ENCODE measurements around the gene LRIT1. TPM values are rescaled to one million over a fixed set of nuclear protein-coding genes. Genes with fewer than 3 reads are reported as not detected.

The LRIT1 gene
- total RNA-seq = not detected

GRCh38 chr10:84241185-84241790 is at the start of gene LRIT1:
Gene LRIT1 (minus strand): TSS chr10:84241546. CDS start chr10:84241439, 107 bp downstream.

DNA sequence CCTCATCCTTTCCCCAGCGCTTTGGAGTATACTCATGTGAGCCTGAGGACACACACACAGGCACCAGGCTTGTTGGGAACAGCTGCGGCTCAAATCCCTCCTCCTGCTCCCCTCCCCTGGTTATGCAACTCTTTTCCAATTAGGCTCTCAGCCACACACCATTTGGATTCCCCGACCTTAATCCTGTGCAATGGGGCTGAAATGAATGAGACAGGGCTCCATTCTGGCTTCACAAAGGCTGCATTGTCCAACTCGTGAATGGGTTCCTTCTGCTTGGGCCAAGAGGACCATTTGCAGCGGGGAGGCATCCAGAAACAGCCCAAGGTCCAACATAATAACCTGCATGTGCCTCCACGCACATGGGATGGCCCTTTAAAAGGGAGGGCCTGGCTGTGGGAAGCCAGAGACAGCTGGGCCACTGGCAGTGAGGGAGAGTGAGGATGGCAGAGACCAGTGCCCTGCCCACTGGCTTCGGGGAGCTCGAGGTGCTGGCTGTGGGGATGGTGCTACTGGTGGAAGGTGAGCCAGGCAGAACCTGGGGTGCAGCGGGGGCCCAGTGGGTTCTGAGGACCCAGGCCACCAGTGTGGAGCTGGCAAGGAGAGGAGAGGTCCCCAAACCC is 3.4 kb upstream of the LRIT1 start, which contains the start of gene RGR:
Gene RGR (plus strand): TSS at position 403 of the 620 bp plus-strand sequence. CDS start 38 bp downstream, at position 441.

DNA sequence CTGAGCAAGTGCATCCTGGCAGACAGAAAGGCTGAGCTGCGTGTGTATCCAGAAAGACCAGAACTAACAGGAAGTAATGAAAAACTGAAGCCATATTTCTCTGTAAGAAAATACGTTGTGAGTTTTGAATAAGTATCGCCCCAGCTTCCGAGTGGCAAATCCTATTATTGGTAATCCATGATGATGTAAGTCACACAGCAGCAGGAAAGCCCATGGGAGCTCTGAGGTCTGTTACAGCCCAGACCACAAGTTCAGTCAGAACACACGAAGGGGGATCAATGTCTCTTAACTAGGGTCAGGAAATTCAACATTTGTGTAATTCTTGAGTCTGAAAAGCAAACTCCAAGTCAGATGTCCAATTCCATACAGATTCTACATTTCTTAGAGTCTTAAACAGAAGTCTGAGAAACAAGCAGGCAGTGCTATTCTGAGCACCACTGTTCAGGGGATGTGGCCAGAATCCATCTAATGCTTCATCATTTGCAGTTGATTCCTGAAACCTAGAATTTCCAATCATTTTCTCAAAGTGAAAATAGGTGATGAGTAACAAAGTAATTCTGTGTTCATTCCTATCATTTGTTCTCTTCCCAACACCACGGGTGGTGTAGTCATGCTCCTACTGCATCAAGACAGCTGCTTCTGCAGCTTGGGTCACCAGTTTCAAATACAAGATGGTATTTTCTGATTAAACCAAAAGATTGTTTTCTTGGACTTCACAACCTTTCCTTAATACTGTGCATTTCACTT is 15.7 kb downstream of the LRIT1 start, which contains the start of gene LRIT2:
Gene LRIT2 (minus strand): TSS at position 118 of the 747 bp plus-strand sequence. CDS start 24 bp downstream, at position 94.

GRCh38 chr10:84194424-84195043 is 46.8 kb downstream of the LRIT1 start, which contains the start of gene CDHR1:
Gene CDHR1 (plus strand): TSS chr10:84194537. CDS start chr10:84194761, 224 bp downstream.

Other genes starting within 250 kb of the LRIT1 start
- 100 to 1,000 TPM; 134 to 151 TPM for gene GHITM, start 102.0 kb downstream of the LRIT1 start, total RNA-seq
- gene GPR15LG, start 67.7 kb downstream of the LRIT1 start, total RNA-seq = not detected
- gene CDHR1, start 47.0 kb downstream of the LRIT1 start, total RNA-seq = not detected
- gene LRIT2, start 16.0 kb downstream of the LRIT1 start, total RNA-seq = not detected
- gene RGR, start 3.5 kb upstream of the LRIT1 start, total RNA-seq = 1 to 10 TPM in 1 of 2 donors, under 1 TPM in 1; 0.67 to 1.0 TPM
- gene CCSER2, start 87.0 kb upstream of the LRIT1 start, total RNA-seq = 10 to 100 TPM; 27.3 to 34.4 TPM